HUES64 (cell line): ENCODE data around the gene DNAH3.
A peak's percentile ranks its signal among the peaks of the same experiment; 100 is the strongest.

Experiments
- H3K27ac ChIP-seq: 2 replicates; pipeline ENCODE4 v1.7.0; 2013; ENCODE audit warnings: low read depth, low read length, inconsistent platforms
- H3K27me3 ChIP-seq: 2 replicates; pipeline ENCODE4 v1.6.1; 2013; ENCODE audit warnings: mild to moderate bottlenecking, low read length; ENCODE audit not compliant: insufficient read depth
- H3K36me3 ChIP-seq: 2 replicates; pipeline ENCODE4 v1.6.1; 2013; ENCODE audit warnings: mild to moderate bottlenecking, low read length; ENCODE audit not compliant: insufficient read depth
- H3K4me1 ChIP-seq: 2 replicates; pipeline ENCODE4 v1.6.1; 2013; ENCODE audit warnings: mild to moderate bottlenecking, low read length, moderate library complexity; ENCODE audit not compliant: insufficient read depth
- H3K4me3 ChIP-seq: 2 replicates; pipeline ENCODE4 v1.5.1; 2013; ENCODE audit warnings: mild to moderate bottlenecking, low read length, moderate library complexity
- H3K9ac ChIP-seq: 2 replicates; pipeline ENCODE4 v1.6.1; 2013; ENCODE audit warnings: mild to moderate bottlenecking, low read depth, low read length
- H3K9me3 ChIP-seq: 2 replicates; pipeline ENCODE4 v1.6.1; 2013; ENCODE audit warnings: low read depth, low read length; ENCODE audit not compliant: insufficient read depth
- WGBS: fragments of 150-250, 120-280 bp; methylation state at CpG from one replicate; pipeline ENCODE4 v1.1.7; 2013; ENCODE audit warnings: missing lambda C conversion rate; 5-methylcytosine and 5-hydroxymethylcytosine counted together

Gene DNAH3

GRCh38 chr16:21167929-21168602 is 17.4 kb upstream of the DNAH3 start:
- Histone ChIP-seq H3K9ac (no peak overlapping the region), H3K27ac (no peak overlapping the region), H3K36me3 (peaks cover 83% of the 10 kb centered on the region), H3K4me3 (no peak overlapping the region), H3K9me3 (no peaks in the 10 kb centered on the region), H3K27me3 (no peaks in the 10 kb centered on the region), H3K4me1 (no peaks in the 10 kb centered on the region)
- whole genome bisulfite sequencing = 97% methylated on average over 10 of the region's 12 CpGs

DNA sequence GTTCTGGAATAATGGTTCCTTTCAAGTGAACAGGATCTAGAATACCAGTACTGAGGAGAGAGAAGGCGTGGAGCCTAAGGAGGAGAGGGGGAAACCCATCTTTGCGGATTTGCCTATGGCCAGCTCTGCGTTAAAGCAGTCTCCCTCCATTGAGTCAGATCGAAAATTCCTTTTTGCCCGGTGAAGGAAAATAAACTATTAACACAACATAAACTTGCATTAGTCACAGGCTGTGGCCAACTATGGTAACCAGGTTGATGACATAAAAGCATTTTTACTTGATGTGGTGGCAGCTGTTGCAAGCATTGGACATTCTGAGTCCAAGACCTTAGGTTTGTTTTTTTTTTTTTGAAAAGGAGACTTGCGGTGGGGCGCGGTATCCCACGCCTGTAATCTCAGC is 16.7 kb upstream of the DNAH3 start:
- 96% methylated on average over 9 of the region's 9 CpGs for WGBS
- Histone ChIP-seq H3K4me1 (no peaks in the 10 kb centered on the region), H3K9me3 (no peaks in the 10 kb centered on the region), H3K27me3 (no peaks in the 10 kb centered on the region), H3K4me3 (no peak overlapping the region), H3K9ac (no peak overlapping the region), H3K27ac (no peak overlapping the region), H3K36me3 (peaks cover 83% of the 10 kb centered on the region)

GRCh38 chr16:21166561-21166961 is 15.9 kb upstream of the DNAH3 start:
- Histone ChIP-seq H3K9me3 (no peaks in the 10 kb centered on the region), H3K27ac (no peak overlapping the region), H3K4me1 (no peaks in the 10 kb centered on the region), H3K36me3 (peaks cover 83% of the 10 kb centered on the region), H3K9ac (no peak overlapping the region), H3K27me3 (no peaks in the 10 kb centered on the region), H3K4me3 (no peak overlapping the region)
- 95% methylated on average over 9 of the region's 9 CpGs for WGBS

GRCh38 chr16:21164521-21165168 is 14.0 kb upstream of the DNAH3 start:
- 94% methylated on average over 7 of the region's 7 CpGs for WGBS
- no peaks in the 10 kb centered on the region for H3K9me3 ChIP-seq
- peaks cover 78% of the 10 kb centered on the region for H3K36me3 ChIP-seq
- no peak overlapping the region for H3K4me3 ChIP-seq
- H3K27ac ChIP-seq = no peak overlapping the region
- no peak overlapping the region for H3K9ac ChIP-seq
- H3K4me1 ChIP-seq = peaks cover 5% of the 10 kb centered on the region; the same call in 1 of the 2 replicates
- H3K27me3 ChIP-seq = no peaks in the 10 kb centered on the region

GRCh38 chr16:21163576-21163975 is 12.9 kb upstream of the DNAH3 start:
- peaks cover 5% of the 10 kb centered on the region; the same call in 1 of the 2 replicates for H3K4me1 ChIP-seq

DNA sequence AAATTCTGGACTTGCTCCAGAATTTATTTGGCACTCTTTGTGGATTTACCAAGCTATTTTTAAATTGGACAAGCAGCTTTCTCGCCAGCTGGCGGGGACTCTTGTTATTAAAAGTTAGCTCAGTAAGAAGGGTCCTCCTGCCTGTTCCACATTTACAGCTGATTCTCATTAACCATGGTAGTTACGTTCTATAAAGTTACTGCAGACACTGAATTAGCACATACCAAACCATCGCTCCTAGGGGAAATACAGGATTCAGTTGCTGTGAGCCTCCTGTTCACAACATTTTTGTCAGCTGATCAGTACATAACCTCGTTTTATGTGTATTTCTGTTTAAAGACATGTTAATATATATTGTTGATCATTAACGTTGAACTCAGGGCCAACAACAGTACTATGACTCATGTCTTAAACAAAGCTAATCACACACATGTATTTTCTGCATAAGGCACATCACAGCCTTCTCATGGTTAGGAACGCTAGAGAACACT is 12.1 kb upstream of the DNAH3 start:
- Histone ChIP-seq H3K9me3 (no peaks in the 10 kb centered on the region), H3K4me3 (no peak overlapping the region), H3K27ac (no peak overlapping the region), H3K27me3 (peaks cover 6% of the 10 kb centered on the region), H3K9ac (no peak overlapping the region), H3K4me1 (peaks cover 5% of the 10 kb centered on the region; the same call in 1 of the 2 replicates), H3K36me3 (peaks cover 68% of the 10 kb centered on the region)
- WGBS = 94% methylated on average over 7 of the region's 7 CpGs

More at GRCh38 chr16:21163576-21163975, 12.9 kb upstream of the DNAH3 start:
- Histone ChIP-seq H3K9ac (no peak overlapping the region), H3K27ac (no peak overlapping the region), H3K9me3 (no peaks in the 10 kb centered on the region), H3K36me3 (peaks cover 70% of the 10 kb centered on the region), H3K4me3 (no peak overlapping the region), H3K27me3 (no peaks in the 10 kb centered on the region)
- 93% methylated on average over 4 of the region's 4 CpGs for WGBS

DNA sequence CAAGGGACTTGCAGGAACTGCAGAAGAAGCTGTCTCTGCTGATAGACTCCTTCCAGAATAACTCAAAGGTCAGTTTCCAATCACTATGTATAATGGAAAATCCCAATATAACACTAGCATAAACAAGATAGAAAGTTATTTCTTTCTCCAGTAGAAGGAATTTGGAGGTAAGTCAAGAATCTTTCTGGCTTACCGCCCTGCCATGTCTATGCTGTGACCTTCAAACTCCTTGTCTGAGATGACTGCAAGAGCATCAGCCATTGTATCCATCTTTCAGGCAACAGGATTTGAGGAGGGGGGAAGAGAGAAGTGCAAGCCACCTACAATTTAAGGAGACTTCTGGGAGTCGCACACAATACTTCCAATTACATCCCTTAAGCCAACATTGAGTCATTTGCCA is 10.6 kb upstream of the DNAH3 start:
- Histone ChIP-seq H3K9ac (no peak overlapping the region), H3K36me3 (peaks cover 56% of the 10 kb centered on the region), H3K4me3 (no peak overlapping the region), H3K27me3 (peaks cover 10% of the 10 kb centered on the region), H3K4me1 (peaks cover 5% of the 10 kb centered on the region; the same call in 1 of the 2 replicates), H3K9me3 (no peaks in the 10 kb centered on the region), H3K27ac (no peak overlapping the region)
- WGBS = 96% methylated on average over 2 of the region's 2 CpGs

- Histone ChIP-seq H3K36me3 (peaks cover 49% of the 10 kb centered on the region), H3K9ac (no peak overlapping the region), H3K27me3 (peaks cover 10% of the 10 kb centered on the region), H3K27ac (no peak overlapping the region), H3K4me1 (peaks cover 5% of the 10 kb centered on the region; the same call in 1 of the 2 replicates), H3K4me3 (0 out of 2 replicates have a peak overlapping the region, but pooled peaks have one; percentile 80), H3K9me3 (no peaks in the 10 kb centered on the region)
- 83% methylated on average over 1 of the region's 1 CpG for WGBS
Observed at GRCh38 chr16:21160276-21160675, 9.6 kb upstream of the DNAH3 start.

GRCh38 chr16:21159281-21159951 is 8.8 kb upstream of the DNAH3 start:
- H3K27me3 ChIP-seq = peaks cover 10% of the 10 kb centered on the region
- H3K9me3 ChIP-seq = no peaks in the 10 kb centered on the region
- peak overlapping the region; percentile 80 for H3K4me3 ChIP-seq
- H3K9ac ChIP-seq = peak overlapping the region; percentile 65
- WGBS = 4% methylated on average over 27 of the region's 27 CpGs
- H3K27ac ChIP-seq = no peak overlapping the region
- H3K36me3 ChIP-seq = peaks cover 40% of the 10 kb centered on the region
- peaks cover 5% of the 10 kb centered on the region; the same call in 1 of the 2 replicates for H3K4me1 ChIP-seq

DNA sequence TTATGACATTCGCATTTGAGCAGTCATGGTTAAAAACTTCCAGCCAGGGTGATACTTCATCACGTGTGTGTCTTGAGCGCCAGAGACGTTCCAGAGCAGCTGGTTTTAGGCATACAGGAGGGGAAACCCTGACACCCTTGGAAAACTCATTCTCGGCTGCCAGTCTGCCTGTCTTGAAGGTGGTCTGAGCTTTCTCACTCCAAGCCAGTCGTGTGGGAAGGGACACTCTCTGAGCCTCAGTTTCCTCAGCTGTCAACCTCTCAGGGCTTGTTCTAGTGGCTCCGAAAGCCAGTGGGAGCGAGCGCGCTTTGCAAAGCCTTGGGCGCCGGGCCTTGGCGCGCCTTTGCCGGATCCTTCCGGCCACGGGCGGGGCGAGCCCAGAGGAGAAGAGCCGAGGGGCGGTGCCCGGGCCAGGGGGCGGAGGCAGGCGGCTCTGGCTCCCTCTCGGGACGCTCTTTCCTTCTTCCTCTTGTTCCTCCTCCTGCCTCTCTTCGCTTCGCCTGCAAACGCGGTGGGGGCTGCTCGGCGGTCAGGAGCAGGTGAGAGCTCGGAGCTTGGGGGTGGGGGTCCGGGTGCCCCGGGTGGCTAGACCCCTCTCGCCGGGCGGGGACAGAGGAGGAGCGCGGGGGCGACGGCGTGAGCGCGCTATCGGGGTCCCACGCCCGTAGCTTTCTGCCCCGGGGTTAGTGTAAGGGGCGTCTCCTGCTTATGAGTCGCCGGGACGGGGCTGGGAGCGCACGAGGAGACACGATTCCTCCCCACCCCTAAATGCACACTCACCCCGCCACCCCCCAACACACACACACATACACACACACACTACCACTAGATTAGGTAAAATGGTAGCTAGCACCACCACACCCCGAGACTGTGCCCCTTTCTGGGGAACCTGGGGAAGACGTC is 7.8 kb upstream of the DNAH3 start, which contains the start of gene LDAF1:
LDAF1 (plus strand) TSS at position 467 of the 903 bp plus-strand sequence. CDS start 2,509 bp downstream, outside the sequence.
- Histone ChIP-seq H3K4me1 (peaks cover 5% of the 10 kb centered on the region; the same call in 1 of the 2 replicates), H3K27me3 (peaks cover 10% of the 10 kb centered on the region), H3K9ac (peak within 1 kb of the TSS; percentile 65), H3K4me3 (peak within 1 kb of the TSS; percentile 80), H3K27ac (no peak within 1 kb of the TSS), H3K36me3 (peaks cover 31% of the 10 kb centered on the region), H3K9me3 (no peaks in the 10 kb centered on the region)
- WGBS = 2% methylated on average over 58 of the region's 59 CpGs
